Neural cell (in vitro differentiated cells): ENCODE measurements around the gene PIK3IP1. TPM values are rescaled to one million over a fixed set of nuclear protein-coding genes. Genes with fewer than 3 reads are reported as not detected.

Experiments used
- H2AFZ ChIP-seq: fragments of 200-600, 300-800 bp; sonication (generic), shearing (Covaris generic); 2 replicates; pipeline ENCODE4 v1.6.0; 2014; ENCODE audit warnings: low read depth, mild to moderate bottlenecking, antibody characterized with exemption, low read length, moderate library complexity
- H3F3A ChIP-seq: fragments of 200-600 bp; shearing (Covaris generic); 2 replicates; pipeline ENCODE4 v1.6.1; 2016; ENCODE audit warnings: mild to moderate bottlenecking, moderate library complexity, mixed read lengths, antibody characterized with exemption, low read length; ENCODE audit not compliant: insufficient read depth, poor library complexity, severe bottlenecking
- H3K27ac ChIP-seq: fragments of 200-600, 300-800 bp; sonication (generic), shearing (Covaris generic); 2 replicates; pipeline ENCODE4 v1.5.1; 2014; ENCODE audit warnings: mild to moderate bottlenecking, low read length, moderate library complexity
- H3K27me3 ChIP-seq: fragments of 300-800, 200-600 bp; sonication (generic), shearing (Covaris generic); 2 replicates; pipeline ENCODE4 v1.6.0; 2014; ENCODE audit warnings: mild to moderate bottlenecking, low read depth, low read length, moderate library complexity; ENCODE audit not compliant: insufficient read depth
- H3K36me3 ChIP-seq: fragments of 300-800, 200-600 bp; sonication (generic), shearing (Covaris generic); 2 replicates; pipeline ENCODE4 v1.5.1; 2014; ENCODE audit warnings: mild to moderate bottlenecking, antibody characterized with exemption, low read length, moderate library complexity; ENCODE audit not compliant: insufficient read depth
- H3K4me2 ChIP-seq: fragments of 300-800, 200-600 bp; sonication (generic), shearing (Covaris generic); 2 replicates; pipeline ENCODE4 v1.6.0; 2014; ENCODE audit warnings: mild to moderate bottlenecking, low read length
- H3K4me3 ChIP-seq: fragments of 300-800, 200-600 bp; sonication (generic), shearing (Covaris generic); 2 replicates; pipeline ENCODE4 v1.5.1; 2014; ENCODE audit warnings: mild to moderate bottlenecking, low read length, moderate library complexity
- H3K79me2 ChIP-seq: fragments of 200-600 bp; shearing (Covaris generic); replicated peaks from 2 replicates; pipeline ENCODE4 v1.6.0; 2014; ENCODE audit warnings: mild to moderate bottlenecking, low read length, moderate library complexity; ENCODE audit not compliant: insufficient read depth
- H3K9ac ChIP-seq: fragments of 300-800, 200-600 bp; sonication (generic), shearing (Covaris generic); 2 replicates; pipeline ENCODE4 v1.6.1; 2016; ENCODE audit warnings: mild to moderate bottlenecking, low read length, mixed read lengths
- H3K9me2 ChIP-seq: fragments of 200-600 bp; shearing (Covaris generic); 2 replicates; pipeline ENCODE4 v1.6.1; 2016; ENCODE audit warnings: mild to moderate bottlenecking, low read length, mixed read lengths; ENCODE audit not compliant: insufficient read depth
- H3K9me3 ChIP-seq: fragments of 200-600, 300-800 bp; sonication (generic), shearing (Covaris generic); 2 replicates; pipeline ENCODE4 v1.6.1; 2016; ENCODE audit warnings: mild to moderate bottlenecking, mixed run types, low read length, moderate library complexity, mixed read lengths
- H4K20me1 ChIP-seq: fragments of 200-600 bp; shearing (Covaris generic); 2 replicates; pipeline ENCODE4 v1.6.1; 2016; ENCODE audit warnings: mild to moderate bottlenecking, mixed run types; ENCODE audit not compliant: insufficient read depth
- EP300 ChIP-seq: fragments of 450-650 bp; conservative IDR thresholded peaks from 2 replicates; pipeline ENCODE4 v1.6.1; 2014; ENCODE audit warnings: antibody characterized with exemption, mild to moderate bottlenecking, moderate library complexity; ENCODE audit not compliant: poor library complexity, severe bottlenecking
- EZH2 ChIP-seq: fragments of 200-600, 300-800 bp; shearing (Covaris generic), sonication (generic); IDR thresholded peaks from 2 replicates; pipeline ENCODE4 v1.6.1; 2014; ENCODE audit warnings: antibody characterized with exemption, low read length, borderline replicate concordance, mild to moderate bottlenecking; ENCODE audit not compliant: insufficient read depth, poor library complexity, severe bottlenecking
- MXI1 ChIP-seq: fragments of 450-650 bp; conservative IDR thresholded peaks from 2 replicates; pipeline ENCODE4 v1.6.1; 2014; ENCODE audit warnings: antibody characterized with exemption, mild to moderate bottlenecking; ENCODE audit not compliant: poor library complexity, severe bottlenecking
- POLR2AphosphoS5 ChIP-seq: IDR thresholded peaks from 2 replicates; pipeline ENCODE4 v1.6.1; 2012
- RAD21 ChIP-seq: fragments of 450-650 bp; conservative IDR thresholded peaks from 2 replicates; pipeline ENCODE4 v1.6.1; 2014; ENCODE audit warnings: antibody characterized with exemption, mild to moderate bottlenecking, moderate library complexity
- SMC3 ChIP-seq: fragments of 450-650 bp; conservative IDR thresholded peaks from 2 replicates; pipeline ENCODE4 v1.6.1; 2014; ENCODE audit warnings: antibody characterized with exemption, mild to moderate bottlenecking, moderate library complexity; ENCODE audit not compliant: poor library complexity
- TAF1 ChIP-seq: IDR thresholded peaks from 2 replicates; pipeline ENCODE4 v1.6.1; 2012; ENCODE audit warnings: low read depth
- polyA plus RNA-seq: library from polyadenylated mRNA; depleted of rRNA; stranded (reverse); fragments of >200 nt; gene quantifications from 2 replicates; pipeline ENCODE4 v1.2.3, GENCODE V29; 2014
- TF ChIP-seq, protein P1 (sequence below): fragments of 450-650 bp; IDR thresholded peaks from 2 replicates; pipeline ENCODE4 v1.5.1; 2014; ENCODE audit warnings: antibody characterized with exemption, mild to moderate bottlenecking, moderate library complexity; ENCODE audit not compliant: poor library complexity, severe bottlenecking
- TF ChIP-seq, protein P2 (sequence below): IDR thresholded peaks from 2 replicates; pipeline ENCODE4 v1.6.1; 2012; ENCODE audit warnings: borderline replicate concordance

PIK3IP1 gene
- polyA plus RNA-seq, 1 donor from 2014 or later: 32.0 TPM

DNA sequence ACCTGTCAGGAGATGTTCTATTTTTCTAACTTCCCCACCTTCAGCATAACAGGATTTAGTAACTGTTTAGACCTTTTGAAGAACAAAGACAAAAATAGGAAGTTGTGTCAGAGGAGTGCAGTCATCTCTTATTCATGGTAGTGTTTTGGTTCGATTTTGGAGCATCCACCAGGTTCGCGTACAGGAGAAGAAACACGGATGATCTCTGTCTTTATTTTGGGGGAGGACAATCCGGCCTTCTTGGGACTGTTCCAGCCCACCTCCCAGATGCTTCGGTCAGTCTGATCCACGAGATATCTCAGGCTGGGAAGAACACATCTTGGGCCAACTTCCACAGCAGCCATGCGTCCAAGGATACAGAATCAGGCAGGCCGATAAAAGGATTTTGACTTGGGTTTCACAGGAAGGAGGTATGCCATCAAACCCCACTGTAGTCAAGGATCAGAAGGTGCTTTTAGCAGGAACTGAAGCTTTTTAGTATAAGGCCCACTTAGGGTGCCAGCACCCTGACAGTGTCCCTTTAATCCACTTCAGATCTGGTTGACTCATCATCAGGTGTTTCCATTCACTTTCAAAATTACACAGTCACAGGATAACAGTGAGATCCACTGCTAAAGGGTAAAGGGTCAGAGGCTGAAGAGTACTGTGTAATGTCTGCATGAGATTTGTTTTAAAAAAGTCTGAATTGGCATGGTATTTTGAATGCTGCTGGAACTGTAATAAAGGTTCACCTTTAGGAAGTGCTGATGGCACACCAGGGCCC, 37.3 kb upstream of the PIK3IP1 start:
- no peak overlapping the region for H3K27ac ChIP-seq
- no peaks in the 10 kb centered on the region for H3K9me3 ChIP-seq
- H3K9me2 ChIP-seq: no peaks in the 10 kb centered on the region
- H3K4me3 ChIP-seq: no peak overlapping the region
- H3K4me2 ChIP-seq: no peak overlapping the region
- H3K79me2 ChIP-seq: peaks cover 13% of the 10 kb centered on the region
- peaks cover 4% of the 10 kb centered on the region for H3K36me3 ChIP-seq
- no peaks in the 10 kb centered on the region for H4K20me1 ChIP-seq
- TF ChIP-seq TAF1 (no peak), EP300 (no peak), SMC3 (no peak), MXI1 (no peak), EZH2 (no peak), RAD21 (no peak), POLR2AphosphoS5 (no peak)
- TF ChIP-seq, protein P1, sequence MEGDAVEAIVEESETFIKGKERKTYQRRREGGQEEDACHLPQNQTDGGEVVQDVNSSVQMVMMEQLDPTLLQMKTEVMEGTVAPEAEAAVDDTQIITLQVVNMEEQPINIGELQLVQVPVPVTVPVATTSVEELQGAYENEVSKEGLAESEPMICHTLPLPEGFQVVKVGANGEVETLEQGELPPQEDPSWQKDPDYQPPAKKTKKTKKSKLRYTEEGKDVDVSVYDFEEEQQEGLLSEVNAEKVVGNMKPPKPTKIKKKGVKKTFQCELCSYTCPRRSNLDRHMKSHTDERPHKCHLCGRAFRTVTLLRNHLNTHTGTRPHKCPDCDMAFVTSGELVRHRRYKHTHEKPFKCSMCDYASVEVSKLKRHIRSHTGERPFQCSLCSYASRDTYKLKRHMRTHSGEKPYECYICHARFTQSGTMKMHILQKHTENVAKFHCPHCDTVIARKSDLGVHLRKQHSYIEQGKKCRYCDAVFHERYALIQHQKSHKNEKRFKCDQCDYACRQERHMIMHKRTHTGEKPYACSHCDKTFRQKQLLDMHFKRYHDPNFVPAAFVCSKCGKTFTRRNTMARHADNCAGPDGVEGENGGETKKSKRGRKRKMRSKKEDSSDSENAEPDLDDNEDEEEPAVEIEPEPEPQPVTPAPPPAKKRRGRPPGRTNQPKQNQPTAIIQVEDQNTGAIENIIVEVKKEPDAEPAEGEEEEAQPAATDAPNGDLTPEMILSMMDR: no peak
- TF ChIP-seq, protein P2, sequence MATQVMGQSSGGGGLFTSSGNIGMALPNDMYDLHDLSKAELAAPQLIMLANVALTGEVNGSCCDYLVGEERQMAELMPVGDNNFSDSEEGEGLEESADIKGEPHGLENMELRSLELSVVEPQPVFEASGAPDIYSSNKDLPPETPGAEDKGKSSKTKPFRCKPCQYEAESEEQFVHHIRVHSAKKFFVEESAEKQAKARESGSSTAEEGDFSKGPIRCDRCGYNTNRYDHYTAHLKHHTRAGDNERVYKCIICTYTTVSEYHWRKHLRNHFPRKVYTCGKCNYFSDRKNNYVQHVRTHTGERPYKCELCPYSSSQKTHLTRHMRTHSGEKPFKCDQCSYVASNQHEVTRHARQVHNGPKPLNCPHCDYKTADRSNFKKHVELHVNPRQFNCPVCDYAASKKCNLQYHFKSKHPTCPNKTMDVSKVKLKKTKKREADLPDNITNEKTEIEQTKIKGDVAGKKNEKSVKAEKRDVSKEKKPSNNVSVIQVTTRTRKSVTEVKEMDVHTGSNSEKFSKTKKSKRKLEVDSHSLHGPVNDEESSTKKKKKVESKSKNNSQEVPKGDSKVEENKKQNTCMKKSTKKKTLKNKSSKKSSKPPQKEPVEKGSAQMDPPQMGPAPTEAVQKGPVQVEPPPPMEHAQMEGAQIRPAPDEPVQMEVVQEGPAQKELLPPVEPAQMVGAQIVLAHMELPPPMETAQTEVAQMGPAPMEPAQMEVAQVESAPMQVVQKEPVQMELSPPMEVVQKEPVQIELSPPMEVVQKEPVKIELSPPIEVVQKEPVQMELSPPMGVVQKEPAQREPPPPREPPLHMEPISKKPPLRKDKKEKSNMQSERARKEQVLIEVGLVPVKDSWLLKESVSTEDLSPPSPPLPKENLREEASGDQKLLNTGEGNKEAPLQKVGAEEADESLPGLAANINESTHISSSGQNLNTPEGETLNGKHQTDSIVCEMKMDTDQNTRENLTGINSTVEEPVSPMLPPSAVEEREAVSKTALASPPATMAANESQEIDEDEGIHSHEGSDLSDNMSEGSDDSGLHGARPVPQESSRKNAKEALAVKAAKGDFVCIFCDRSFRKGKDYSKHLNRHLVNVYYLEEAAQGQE: no peak
- no peak overlapping the region for H3K9ac ChIP-seq
- no peaks in the 10 kb centered on the region for H3F3A ChIP-seq
- no peak overlapping the region for H2AFZ ChIP-seq
- H3K27me3 ChIP-seq: no peaks in the 10 kb centered on the region

DNA sequence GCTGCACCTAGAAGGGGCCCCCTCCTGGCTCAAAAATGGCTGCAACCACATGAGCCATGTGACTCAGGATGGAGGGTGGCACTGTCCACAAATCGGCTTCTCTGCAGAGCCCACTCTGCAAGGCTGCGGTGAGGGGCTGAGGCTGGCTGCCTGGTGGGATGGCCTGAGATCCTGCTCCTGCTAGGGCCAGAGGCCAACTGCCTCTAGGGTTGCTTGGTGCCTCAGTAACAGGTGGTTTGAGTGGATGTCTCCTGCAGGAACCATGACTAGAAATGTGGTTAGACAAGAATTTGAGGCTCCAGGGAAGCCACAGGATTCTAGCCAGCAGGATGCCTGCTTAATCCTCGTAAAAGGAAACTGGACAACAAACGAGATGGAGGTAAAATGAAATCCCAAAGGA, 36.7 kb upstream of the PIK3IP1 start:
- TF ChIP-seq, protein P1: no peak
- TF ChIP-seq EP300 (no peak), MXI1 (no peak), TAF1 (no peak), RAD21 (no peak), EZH2 (no peak), POLR2AphosphoS5 (no peak), SMC3 (no peak)
- TF ChIP-seq, protein P2: no peak
- no peaks in the 10 kb centered on the region for H3K36me3 ChIP-seq
- no peak overlapping the region for H3K4me3 ChIP-seq
- H3K79me2 ChIP-seq: peaks cover 13% of the 10 kb centered on the region
- no peak overlapping the region for H2AFZ ChIP-seq
- no peak overlapping the region for H3K27ac ChIP-seq
- no peak overlapping the region for H3K9ac ChIP-seq
- no peaks in the 10 kb centered on the region for H4K20me1 ChIP-seq
- H3K4me2 ChIP-seq: no peak overlapping the region
- H3K9me2 ChIP-seq: no peaks in the 10 kb centered on the region
- no peaks in the 10 kb centered on the region for H3K27me3 ChIP-seq
- no peaks in the 10 kb centered on the region for H3F3A ChIP-seq
- H3K9me3 ChIP-seq: no peaks in the 10 kb centered on the region
